IMR-90 (cell line): ENCODE results near the gene RPS6KA2. TPM values are rescaled to one million over a fixed set of nuclear protein-coding genes. Genes with fewer than 3 reads are reported as not detected.
"Not testable (repeated sequence)": the region's sequence is repeated elsewhere in the genome, so short reads cannot be mapped to it uniquely, and the experiment has no call there.

ENCODE experiments used
- ATAC-seq: fragments of 200-7000 bp; cut with Tn5 transposase; 2 replicates; pipeline ENCODE4 v1.9.1; 2020; ENCODE audit warnings: low read depth, mild to moderate bottlenecking, moderate library complexity
- BruUV-seq: library from RNA; stranded (reverse); fragments of 400-500 nt; replicated peaks from 2 replicates; lab custom pipeline; 2021; lab: Mats Ljungman, UMichigan
- CTCF ChIA-PET: fragments of 300-600 bp; formaldehyde crosslinking; extraction: SDS; loops from one replicate; lab custom pipeline; 2021; ENCODE audit warnings: antibody characterized with exemption; lab: Yijun Ruan, JAX
- POLR2A ChIA-PET: fragments of 300-600 bp; sonication (Branson Sonifier 250); formaldehyde crosslinking; loops from one replicate; lab custom pipeline; 2022; ENCODE audit warnings: antibody characterized with exemption; ENCODE audit not compliant: unreplicated experiment; lab: Charles Lee
- DNase-seq: peaks from one replicate; pipeline ENCODE4 v3.0.0; 2013
- H2AFZ ChIP-seq: replicated peaks from 2 replicates; pipeline ENCODE3; 2013; ENCODE audit warnings: low read length, mild to moderate bottlenecking; ENCODE audit not compliant: poor library complexity
- H2AK5ac ChIP-seq: 2 replicates; pipeline ENCODE4 v1.6.1; 2013; ENCODE audit warnings: low read depth, low read length, inconsistent platforms
- H2AK9ac ChIP-seq: replicated peaks from 2 replicates; pipeline ENCODE3; 2013; ENCODE audit warnings: mild to moderate bottlenecking, low read depth, low read length, moderate library complexity; ENCODE audit not compliant: poor library complexity
- H2BK120ac ChIP-seq: 2 replicates; pipeline ENCODE4 v1.6.1; 2013; ENCODE audit warnings: low read depth, low read length, inconsistent platforms
- H2BK15ac ChIP-seq: 3 replicates; pipeline ENCODE4 v1.6.1; 2013; ENCODE audit warnings: low read depth, low read length, inconsistent platforms
- H2BK20ac ChIP-seq: 2 replicates; pipeline ENCODE4 v1.6.1; 2013; ENCODE audit warnings: low read depth, mild to moderate bottlenecking, inconsistent platforms, low read length, moderate library complexity
- H2BK5ac ChIP-seq: 2 replicates; pipeline ENCODE4 v1.6.1; 2013; ENCODE audit warnings: mild to moderate bottlenecking, low read depth, low read length, inconsistent platforms; ENCODE audit not compliant: poor library complexity, severe bottlenecking
- H3K14ac ChIP-seq: replicated peaks from 2 replicates; pipeline ENCODE4 v1.6.1; 2013; ENCODE audit warnings: low read depth, low read length, inconsistent platforms
- H3K18ac ChIP-seq: 2 replicates; pipeline ENCODE4 v1.6.1; 2013; ENCODE audit warnings: low read depth, low read length, control low read depth
- H3K23ac ChIP-seq: 2 replicates; pipeline ENCODE4 v1.6.1; 2013; ENCODE audit warnings: low read depth, low read length, inconsistent platforms
- H3K27ac ChIP-seq: 2 replicates; pipeline ENCODE4 v1.5.1; 2013; ENCODE audit warnings: mild to moderate bottlenecking, control low read depth, low read length; ENCODE audit not compliant: insufficient read depth
- H3K27me3 ChIP-seq: 2 replicates; pipeline ENCODE4 v1.6.1; 2013; ENCODE audit warnings: low read length; ENCODE audit not compliant: control insufficient read depth, insufficient read depth
- H3K36me3 ChIP-seq: 2 replicates; pipeline ENCODE4 v1.6.1; 2013; ENCODE audit warnings: low read length, mixed read lengths; ENCODE audit not compliant: control insufficient read depth, insufficient read depth
- H3K4ac ChIP-seq: 2 replicates; pipeline ENCODE4 v1.6.1; 2013; ENCODE audit warnings: low read depth, low read length, inconsistent platforms
- H3K4me1 ChIP-seq: 2 replicates; pipeline ENCODE4 v1.6.1; 2013; ENCODE audit warnings: low read length, mixed read lengths; ENCODE audit not compliant: control insufficient read depth, insufficient read depth
- H3K4me2 ChIP-seq: 2 replicates; pipeline ENCODE4 v1.6.1; 2013; ENCODE audit warnings: low read depth, mild to moderate bottlenecking, control low read depth, low read length, moderate library complexity
- H3K4me3 ChIP-seq: 2 replicates; pipeline ENCODE4 v1.5.1; 2013; ENCODE audit warnings: low read depth, mild to moderate bottlenecking, control low read depth, low read length, moderate library complexity; ENCODE audit not compliant: insufficient read depth
- H3K56ac ChIP-seq: 2 replicates; pipeline ENCODE4 v1.6.1; 2013; ENCODE audit warnings: low read length, inconsistent platforms; ENCODE audit not compliant: insufficient read depth; ENCODE audit errors: extremely low read depth
- H3K79me1 ChIP-seq, 2 experiments: 2 replicates each; pipeline ENCODE4 v1.6.1; 2013; ENCODE audit warnings: low read length in 2 of 2, inconsistent platforms in 1 of 2, low read depth in 1 of 2
- H3K9ac ChIP-seq: 2 replicates; pipeline ENCODE4 v1.6.1; 2013; ENCODE audit warnings: low read depth, low read length, control low read depth
- H3K9me1 ChIP-seq: 2 replicates; pipeline ENCODE4 v1.6.1; 2013; ENCODE audit warnings: low read length, inconsistent platforms; ENCODE audit not compliant: insufficient read depth
- H3K9me3 ChIP-seq: 2 replicates; pipeline ENCODE4 v1.6.1; 2013; ENCODE audit warnings: low read length; ENCODE audit not compliant: control insufficient read depth, insufficient read depth
- H4K20me1 ChIP-seq: 2 replicates; pipeline ENCODE4 v1.6.1; 2013; ENCODE audit warnings: low read length, inconsistent platforms; ENCODE audit not compliant: insufficient read depth
- H4K5ac ChIP-seq: 2 replicates; pipeline ENCODE4 v1.6.1; 2013; ENCODE audit warnings: mild to moderate bottlenecking, low read depth, low read length, control low read depth
- H4K8ac ChIP-seq, 2 experiments: 2 replicates each; pipeline ENCODE4 v1.6.1; 2013; ENCODE audit warnings: low read depth in 2 of 2, low read length in 2 of 2, control low read depth in 1 of 2, inconsistent platforms in 1 of 2
- H4K91ac ChIP-seq: 2 replicates; pipeline ENCODE4 v1.6.1; 2013; ENCODE audit warnings: low read depth, low read length, inconsistent platforms; ENCODE audit not compliant: insufficient read depth
- WGBS, 2 experiments: methylation state at CpG; one replicate each; pipeline versions ENCODE4 v1.1.5 to v1.1.7; 2013; ENCODE audit warnings: missing lambda C conversion rate in 2 of 2; ENCODE audit not compliant: insufficient read length in 1 of 2; ENCODE audit errors: extremely low coverage in 2 of 2; 5-methylcytosine and 5-hydroxymethylcytosine counted together
- dilution Hi-C: fragments of 300-500 bp; cut with HindIII; formaldehyde crosslinking; loops from one replicate; pipeline ENCODE4 v1.14.3; 2018; ENCODE audit warnings: low sequenced_read_pairs; ENCODE audit not compliant: unreplicated experiment
- in situ Hi-C: fragments of 300-500 bp; cut with MboI; formaldehyde crosslinking; loops from 3 replicates; pipeline ENCODE4 v1.14.3; 2019; ENCODE audit warnings: low sequenced_read_pairs, inconsistent platforms, mixed read lengths
- intact Hi-C: fragments of 100-400 bp; cut with micrococcal nuclease; formaldehyde crosslinking; loops from 2 replicates; pipeline ENCODE4 v1.10.0; 2022
- polyA plus RNA-seq, 3 experiments: library from polyadenylated mRNA; depleted of rRNA; stranded (reverse); fragments of >200 nt; gene quantifications; 2 replicates each; pipeline ENCODE4 v1.2.3, GENCODE V29; 2012; ENCODE audit warnings: low replicate concordance in 1 of 3
- total RNA-seq: library from RNA; depleted of rRNA; stranded (reverse); fragments of >200 nt; gene quantifications from 2 replicates; pipeline ENCODE4 v1.2.3, GENCODE V29; 2012

The RPS6KA2 gene
- total and polyA plus RNA-seq, 2 of the 4 experiments (the other 2 are of a cell fraction) = 26.9 to 31.3 TPM

GRCh38 chr6:166539011-166539385 is 88.1 kb downstream of the RPS6KA2 start:
- H3K4me3 ChIP-seq, H3K27me3 ChIP-seq, H3K4me2 ChIP-seq, H3K18ac ChIP-seq, H3K4ac ChIP-seq, DNase-seq, H3K27ac ChIP-seq, dilution Hi-C loops, ATAC-seq, H3K4me1 ChIP-seq, H2AK9ac ChIP-seq, BruUV-seq, H2BK120ac ChIP-seq, H3K9ac ChIP-seq, H3K56ac ChIP-seq, H3K23ac ChIP-seq, CTCF ChIA-PET, intact Hi-C loops, H2AK5ac ChIP-seq, in situ Hi-C loops, H4K8ac ChIP-seq, H2AFZ ChIP-seq, POLR2A ChIA-PET, H2BK15ac ChIP-seq, H4K5ac ChIP-seq, H3K14ac ChIP-seq, H3K9me3 ChIP-seq, H4K91ac ChIP-seq, H2BK5ac ChIP-seq, H2BK20ac ChIP-seq: not testable (repeated sequence)
- Histone ChIP-seq H3K36me3 (peaks cover 36% of the 10 kb centered on the region), H4K20me1 (peaks cover 17% of the 10 kb centered on the region; the same call in 1 of the 2 replicates), H3K79me1 (peaks cover 13 to 25% of the 10 kb centered on the region in 2 experiments; a peak in 3 of 4 replicates), H3K9me1 (peaks cover 16% of the 10 kb centered on the region; the same call in 1 of the 2 replicates)
- no CpG with 5 or more reads among the region's 9 CpGs for WGBS, 2 experiments
